ENCODE measurements around the gene CHCHD4. TPM values are rescaled to one million over a fixed set of nuclear protein-coding genes. Genes with fewer than 3 reads are reported as not detected.
"Not testable (repeated sequence)": the region's sequence is repeated elsewhere in the genome, so short reads cannot be mapped to it uniquely, and the experiment has no call there.

Gene CHCHD4
- total RNA-seq, 2 experiments from 2014 or later, result 27.6 to 30.2 TPM

DNA sequence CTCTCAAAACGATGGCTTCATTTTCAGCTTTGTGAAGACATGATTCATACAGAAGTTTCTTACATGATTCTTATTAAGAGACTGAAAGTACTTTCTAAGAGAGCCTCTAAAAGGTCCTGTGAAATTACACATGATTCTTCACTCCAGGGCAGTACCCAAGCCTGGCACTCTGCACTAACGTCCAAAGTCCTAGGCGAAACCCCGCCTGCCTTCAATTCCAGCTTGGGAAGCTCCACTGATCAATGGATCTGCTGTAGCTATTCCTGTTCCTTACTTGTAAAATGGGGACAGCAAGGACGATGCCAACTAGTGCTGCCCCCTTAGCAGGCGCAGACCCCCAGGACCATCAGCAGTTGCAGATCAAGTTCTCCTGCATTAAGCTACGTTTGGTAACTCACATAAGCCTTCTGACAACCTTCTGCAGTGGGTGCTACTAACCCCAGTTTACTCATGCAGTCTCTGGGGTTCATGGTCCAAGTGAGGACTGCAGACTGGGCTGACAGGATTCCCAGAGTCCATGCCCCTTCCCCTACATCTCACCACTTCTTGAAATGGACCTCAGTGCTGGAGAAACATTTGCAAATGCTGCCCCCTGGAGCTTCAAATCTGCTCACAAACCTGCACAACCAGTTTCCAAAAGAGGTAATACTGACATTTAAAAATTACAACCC lies 10.6 kb downstream of the CHCHD4 start:
- Mint-ChIP-seq H3K4me3 (no peak overlapping the region), H3K27me3 (no peaks in the 10 kb centered on the region), H3K9me3 (no peaks in the 10 kb centered on the region), H3K27ac (no peak overlapping the region), H3K36me3 (ENCODE audit: low read depth) (peaks cover 42% of the 10 kb centered on the region), H3K4me1 (ENCODE audit: low read depth) (peaks cover 3% of the 10 kb centered on the region)
- ChIA-PET POLR2A (interaction anchor here (1.6 to 1.7 kb wide), 2 partner anchors 9 to 10 kb away, joined by 4 to 6 read pairs; no protein-coding TSS in a partner anchor), CTCF (interaction anchor here (0.9 to 2.6 kb wide), 4 partner anchors 9 to 217 kb away, joined by 3 to 14 read pairs (median 4); no protein-coding TSS in a partner anchor)
- intact Hi-C loops (cut with micrococcal nuclease), result no loop called here
- TF ChIP-seq, protein P1, sequence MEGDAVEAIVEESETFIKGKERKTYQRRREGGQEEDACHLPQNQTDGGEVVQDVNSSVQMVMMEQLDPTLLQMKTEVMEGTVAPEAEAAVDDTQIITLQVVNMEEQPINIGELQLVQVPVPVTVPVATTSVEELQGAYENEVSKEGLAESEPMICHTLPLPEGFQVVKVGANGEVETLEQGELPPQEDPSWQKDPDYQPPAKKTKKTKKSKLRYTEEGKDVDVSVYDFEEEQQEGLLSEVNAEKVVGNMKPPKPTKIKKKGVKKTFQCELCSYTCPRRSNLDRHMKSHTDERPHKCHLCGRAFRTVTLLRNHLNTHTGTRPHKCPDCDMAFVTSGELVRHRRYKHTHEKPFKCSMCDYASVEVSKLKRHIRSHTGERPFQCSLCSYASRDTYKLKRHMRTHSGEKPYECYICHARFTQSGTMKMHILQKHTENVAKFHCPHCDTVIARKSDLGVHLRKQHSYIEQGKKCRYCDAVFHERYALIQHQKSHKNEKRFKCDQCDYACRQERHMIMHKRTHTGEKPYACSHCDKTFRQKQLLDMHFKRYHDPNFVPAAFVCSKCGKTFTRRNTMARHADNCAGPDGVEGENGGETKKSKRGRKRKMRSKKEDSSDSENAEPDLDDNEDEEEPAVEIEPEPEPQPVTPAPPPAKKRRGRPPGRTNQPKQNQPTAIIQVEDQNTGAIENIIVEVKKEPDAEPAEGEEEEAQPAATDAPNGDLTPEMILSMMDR (IDR thresholded peaks at IDR 0.05), result peak; percentile 12
- no peak for DNase-seq
- no peak for ATAC-seq

DNA sequence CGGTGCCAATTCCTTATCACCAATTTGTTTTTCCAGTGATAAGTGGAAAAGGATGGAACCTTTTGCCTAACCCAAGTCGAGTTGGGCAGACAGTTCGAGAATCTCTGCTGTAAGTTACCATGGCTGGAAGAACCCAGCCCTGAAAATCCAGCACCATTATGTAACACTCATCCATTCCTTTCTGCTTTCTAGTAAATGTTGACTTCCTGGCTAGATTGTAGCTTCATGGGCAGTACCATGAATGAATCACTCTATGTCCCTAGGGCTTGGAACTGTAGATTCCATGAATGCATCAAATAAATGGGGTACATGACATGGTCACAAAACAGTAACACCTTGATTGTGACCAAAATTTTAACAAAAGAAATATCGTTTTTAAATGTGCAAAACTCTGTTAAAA lies 14.0 kb downstream of the CHCHD4 start:
- Mint-ChIP-seq H3K9me3 (no peaks in the 10 kb centered on the region), H3K4me3 (no peak overlapping the region), H3K36me3 (ENCODE audit: low read depth) (peaks cover 37% of the 10 kb centered on the region), H3K27me3 (no peaks in the 10 kb centered on the region), H3K27ac (no peak overlapping the region), H3K4me1 (ENCODE audit: low read depth) (peaks cover 3% of the 10 kb centered on the region)
- TF ChIP-seq, protein P1 (IDR thresholded peaks at IDR 0.05), result no peak
- intact Hi-C loops (cut with micrococcal nuclease), result no loop called here
- POLR2A ChIA-PET, result no interaction called here
- ATAC-seq (no peak), DNase-seq (no peak)
- CTCF ChIA-PET, result interaction anchor here (1.3 to 2.7 kb wide), 2 partner anchors 13 to 214 kb away, joined by 5 to 7 read pairs; partner anchors contain the start of gene CHCHD4

DNA sequence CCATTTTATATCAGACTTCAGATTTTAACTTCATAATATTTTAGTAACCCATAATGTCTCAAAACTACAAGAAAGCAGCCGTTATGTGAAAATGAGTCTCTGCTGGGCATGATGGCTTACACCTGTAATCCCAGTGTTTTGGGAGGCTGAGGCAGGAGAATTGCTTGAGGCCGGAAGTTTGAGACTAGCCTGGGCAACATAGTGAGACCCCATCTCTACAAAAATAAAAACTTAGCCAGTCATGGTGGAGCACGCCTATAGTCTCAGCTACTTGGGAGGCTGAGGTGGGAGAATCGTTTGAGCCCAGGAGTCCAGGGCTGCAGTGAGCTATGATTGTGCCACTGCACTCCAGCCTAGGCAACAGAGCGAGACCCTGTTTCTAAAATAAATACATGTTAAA lies 14.8 kb downstream of the CHCHD4 start:
- CTCF ChIA-PET, DNase-seq: not testable (repeated sequence)

DNA sequence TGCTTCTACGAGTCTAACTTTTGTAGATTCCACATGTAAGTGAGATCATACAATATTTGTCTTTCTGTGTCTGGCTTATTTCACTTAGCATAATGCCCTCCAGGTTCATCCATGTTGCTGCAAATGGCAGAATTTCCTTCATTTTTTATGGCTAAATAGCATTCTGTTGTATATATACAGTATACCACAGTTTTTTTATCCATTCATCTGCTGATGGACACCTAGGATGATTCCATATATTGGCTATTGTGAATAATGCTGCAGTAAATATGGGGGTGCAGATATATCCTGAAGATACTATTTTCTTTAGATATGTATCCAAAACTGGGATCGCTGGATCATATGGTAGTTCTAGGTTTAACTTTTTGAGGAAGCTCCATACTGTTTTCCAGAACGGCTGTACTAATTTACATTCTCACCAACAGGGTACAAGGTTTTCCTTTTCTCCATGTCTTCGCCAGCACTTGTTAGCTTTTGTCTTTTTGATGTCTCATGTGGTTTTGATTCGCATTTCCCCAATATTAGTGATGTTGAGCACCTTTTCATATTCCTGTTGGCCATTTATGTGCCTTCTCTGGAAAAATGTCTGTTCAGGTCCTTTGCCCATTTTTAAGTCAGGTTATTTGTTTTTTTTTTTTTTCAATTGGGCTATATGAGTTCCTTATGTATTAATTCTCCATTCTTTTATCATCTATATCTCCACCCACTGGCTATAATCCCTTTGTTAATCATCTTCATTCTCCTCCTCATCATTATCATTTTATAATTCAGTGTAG lies 26.9 kb downstream of the CHCHD4 start:
- TF ChIP-seq, protein P1 (IDR thresholded peaks at IDR 0.05), result no peak
- no peak for ATAC-seq
- POLR2A ChIA-PET, result interaction anchor here (0.7 kb wide), 1 partner anchor 301 kb away, joined by 4 read pairs; no protein-coding TSS in a partner anchor
- no peak overlapping the region for H3K4me3 Mint-ChIP-seq
- CTCF ChIA-PET, result no interaction called here
- no peaks in the 10 kb centered on the region for H3K4me1 Mint-ChIP-seq (ENCODE audit: low read depth)
- intact Hi-C loops (cut with micrococcal nuclease), result no loop called here
- no peak overlapping the region for H3K27ac Mint-ChIP-seq
- peaks cover 14% of the 10 kb centered on the region for H3K27me3 Mint-ChIP-seq
- H3K9me3 Mint-ChIP-seq, result peaks cover 6% of the 10 kb centered on the region
- no peaks in the 10 kb centered on the region for H3K36me3 Mint-ChIP-seq (ENCODE audit: low read depth)
- DNase-seq, result no peak

More for the DNA sequence above, 14.8 kb downstream of the CHCHD4 start:
- ATAC-seq; POLR2A ChIA-PET; H3K9me3 Mint-ChIP-seq; H3K4me3 Mint-ChIP-seq; H3K27me3 Mint-ChIP-seq; intact Hi-C loops (cut with micrococcal nuclease); H3K4me1 Mint-ChIP-seq (ENCODE audit: low read depth); H3K27ac Mint-ChIP-seq: not testable (repeated sequence)
- H3K36me3 Mint-ChIP-seq (ENCODE audit: low read depth), result peaks cover 30% of the 10 kb centered on the region

DNA sequence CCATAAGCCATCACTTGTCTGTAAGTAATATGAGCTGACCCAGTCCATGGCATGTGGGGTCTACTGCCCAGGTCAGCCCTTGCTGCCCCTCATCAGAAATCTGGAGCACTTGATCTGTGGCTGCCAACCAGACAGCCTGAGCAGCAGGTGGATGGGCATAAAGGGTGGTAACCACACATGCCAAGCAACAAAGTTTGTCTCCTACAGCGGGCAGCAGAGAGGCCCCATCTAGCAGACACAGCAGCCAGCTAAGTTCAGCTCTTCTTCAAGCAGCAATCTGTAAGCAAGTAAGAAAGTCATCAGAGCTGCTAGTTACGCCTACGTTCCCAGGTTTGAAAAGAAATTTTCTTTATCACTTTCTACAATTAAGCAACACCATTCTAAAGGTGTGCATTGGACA lies 27.9 kb downstream of the CHCHD4 start:
- H3K4me1 Mint-ChIP-seq (ENCODE audit: low read depth), result no peaks in the 10 kb centered on the region
- H3K9me3 Mint-ChIP-seq, result peaks cover 6% of the 10 kb centered on the region
- no peak for ATAC-seq
- TF ChIP-seq, protein P1 (IDR thresholded peaks at IDR 0.05), result no peak
- DNase-seq, result no peak
- ChIA-PET CTCF (no interaction called here), POLR2A (interaction anchor here (0.7 kb wide), 1 partner anchor 302 kb away, joined by 4 read pairs; no protein-coding TSS in a partner anchor)
- no peaks in the 10 kb centered on the region for H3K36me3 Mint-ChIP-seq (ENCODE audit: low read depth)
- no peak overlapping the region for H3K4me3 Mint-ChIP-seq
- intact Hi-C loops (cut with micrococcal nuclease), result no loop called here
- no peak overlapping the region for H3K27ac Mint-ChIP-seq
- peaks cover 14% of the 10 kb centered on the region for H3K27me3 Mint-ChIP-seq

Data from activated CD8-positive, alpha-beta T cell treated with anti-CD3 and anti-CD28 coated beads for 36 hours (primary cell).